Cardiac fibroblast (primary cell): ENCODE results near the gene CDYL.

Source experiments
- DNase-seq, 2 donors: peaks; one replicate each; pipeline versions ENCODE4 v3.0.0 to v3.0.0-alpha.2; 2010; ENCODE audit warnings: low read depth in 2 of 2
- H3K4me3 ChIP-seq, 2 donors: replicated peaks in 1 of 2; 1 replicate in 1 of 2; 2 replicates in 1 of 2; pipeline ENCODE4 v1.5.1; 2011; ENCODE audit warnings: low read depth in 2 of 2, low read length in 2 of 2, mild to moderate bottlenecking in 2 of 2, moderate library complexity in 1 of 2
- CTCF ChIP-seq: IDR thresholded peaks from one replicate; pipeline ENCODE4 v1.5.1; 2011; ENCODE audit warnings: low read depth, mild to moderate bottlenecking, low read length, inconsistent platforms

Gene CDYL

GRCh38 chr6:4880363-4880762, 104.2 kb downstream of the CDYL start:
- no peak for TF ChIP-seq CTCF
- no peak for DNase-seq
- no peak overlapping the region for H3K4me3 ChIP-seq

GRCh38 chr6:4883298-4883697, 107.1 kb downstream of the CDYL start:
- DNase-seq, result no peak
- H3K4me3 ChIP-seq, result no peak overlapping the region
- no peak for TF ChIP-seq CTCF

- no peak for DNase-seq
- no peak overlapping the region for H3K4me3 ChIP-seq
- no peak for TF ChIP-seq CTCF
These were observed 108.6 kb downstream of the CDYL start for GRCh38 chr6:4884646-4885340.

- H3K4me3 ChIP-seq, result no peak overlapping the region
- TF ChIP-seq CTCF, result no peak
- no peak for DNase-seq
These were observed 109.2 kb downstream of the CDYL start for GRCh38 chr6:4885341-4885933.

GRCh38 chr6:4888841-4889240, 112.6 kb downstream of the CDYL start:
- DNase-seq, result peak in 1 of 2 donors; percentile 57

GRCh38 chr6:4889701-4890100, 113.5 kb downstream of the CDYL start:
- H3K4me3 ChIP-seq, result no peak overlapping the region
- TF ChIP-seq CTCF, result no peak
- no peak for DNase-seq

More at GRCh38 chr6:4888841-4889240, 112.6 kb downstream of the CDYL start:
- H3K4me3 ChIP-seq, result no peak overlapping the region
- no peak for TF ChIP-seq CTCF
